GM10248 (cell line): ENCODE measurements around the gene MYH10.

ENCODE experiments used
- CTCF ChIA-PET: fragments of 300-600 bp; sonication (Branson Sonifier 250); formaldehyde crosslinking; extraction: SDS; loops from one replicate; lab custom pipeline; 2021; ENCODE audit warnings: antibody characterized with exemption; lab: Yijun Ruan, JAX
- POLR2A ChIA-PET: fragments of 350-650 bp; sonication (Branson Sonifier 250); formaldehyde crosslinking; extraction: SDS; loops from one replicate; lab custom pipeline; 2020; ENCODE audit warnings: antibody characterized with exemption; lab: Yijun Ruan, JAX
- DNase-seq: peaks from one replicate; pipeline ENCODE4 v3.0.0; 2012; ENCODE audit errors: extremely low spot score
- TF ChIP-seq, protein P1 (sequence below): IDR thresholded peaks from 2 replicates; pipeline ENCODE4 v1.5.1; 2012; ENCODE audit warnings: mild to moderate bottlenecking, low read depth; ENCODE audit errors: extremely low read depth, missing control alignments, control extremely low read depth

The MYH10 gene

DNA sequence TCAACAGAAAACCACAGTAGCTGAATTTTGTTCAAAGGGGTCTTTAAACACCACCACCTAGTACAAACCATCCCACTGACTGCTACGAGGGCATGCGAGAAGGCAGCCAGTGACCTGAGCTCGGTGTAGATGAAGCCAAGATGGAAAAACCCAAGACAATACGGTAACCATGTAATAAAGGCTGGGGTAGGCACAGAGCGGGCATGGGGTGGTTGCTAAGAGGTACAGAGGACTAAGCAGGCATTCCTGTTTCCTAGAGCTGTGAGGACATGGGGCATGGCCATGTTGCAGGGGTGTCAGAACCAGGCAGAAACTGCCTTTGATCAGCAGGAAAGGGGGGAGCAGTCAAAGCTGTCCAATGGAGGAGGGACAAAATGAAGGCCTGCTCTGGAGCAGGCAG, 142.8 kb downstream of the MYH10 start:
- TF ChIP-seq, protein P1, sequence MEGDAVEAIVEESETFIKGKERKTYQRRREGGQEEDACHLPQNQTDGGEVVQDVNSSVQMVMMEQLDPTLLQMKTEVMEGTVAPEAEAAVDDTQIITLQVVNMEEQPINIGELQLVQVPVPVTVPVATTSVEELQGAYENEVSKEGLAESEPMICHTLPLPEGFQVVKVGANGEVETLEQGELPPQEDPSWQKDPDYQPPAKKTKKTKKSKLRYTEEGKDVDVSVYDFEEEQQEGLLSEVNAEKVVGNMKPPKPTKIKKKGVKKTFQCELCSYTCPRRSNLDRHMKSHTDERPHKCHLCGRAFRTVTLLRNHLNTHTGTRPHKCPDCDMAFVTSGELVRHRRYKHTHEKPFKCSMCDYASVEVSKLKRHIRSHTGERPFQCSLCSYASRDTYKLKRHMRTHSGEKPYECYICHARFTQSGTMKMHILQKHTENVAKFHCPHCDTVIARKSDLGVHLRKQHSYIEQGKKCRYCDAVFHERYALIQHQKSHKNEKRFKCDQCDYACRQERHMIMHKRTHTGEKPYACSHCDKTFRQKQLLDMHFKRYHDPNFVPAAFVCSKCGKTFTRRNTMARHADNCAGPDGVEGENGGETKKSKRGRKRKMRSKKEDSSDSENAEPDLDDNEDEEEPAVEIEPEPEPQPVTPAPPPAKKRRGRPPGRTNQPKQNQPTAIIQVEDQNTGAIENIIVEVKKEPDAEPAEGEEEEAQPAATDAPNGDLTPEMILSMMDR: no peak
- DNase-seq: no peak
- ChIA-PET CTCF (interaction anchor here (1.4 to 1.7 kb wide), 2 partner anchors 78 to 104 kb away, joined by 3 to 6 read pairs; no protein-coding TSS in a partner anchor), POLR2A (no interaction called here)

DNA sequence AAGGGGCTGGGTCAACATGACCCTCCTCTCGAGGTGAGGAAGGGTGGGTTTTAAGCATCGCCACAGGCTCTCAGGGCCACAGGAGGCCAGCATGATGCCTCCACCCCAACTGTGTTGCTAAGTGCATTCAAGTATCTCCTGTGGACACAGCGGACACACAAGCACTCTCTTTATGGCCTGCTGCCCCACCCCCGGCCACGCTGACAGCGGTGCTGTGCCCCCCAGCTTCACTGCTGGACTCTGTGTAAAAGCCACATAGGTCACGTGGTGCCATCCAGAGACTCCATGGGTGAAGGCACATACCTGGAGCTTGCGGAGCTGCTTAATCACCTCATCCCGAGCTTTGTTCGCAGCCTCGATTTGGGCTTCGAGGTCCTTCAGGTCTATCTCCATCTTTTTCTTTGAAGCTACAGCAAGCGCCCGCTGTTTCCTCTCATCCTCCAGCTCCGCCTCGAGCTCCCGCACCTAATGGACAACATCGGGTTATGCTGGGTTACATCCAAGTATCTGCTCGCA, 143.3 kb downstream of the MYH10 start:
- ChIA-PET POLR2A (no interaction called here), CTCF (interaction anchor here (0.9 to 1.7 kb wide), 3 partner anchors 40 to 103 kb away, joined by 3 to 6 read pairs (median 3); no protein-coding TSS in a partner anchor)
- TF ChIP-seq, protein P1: no peak
- DNase-seq: no peak

DNA sequence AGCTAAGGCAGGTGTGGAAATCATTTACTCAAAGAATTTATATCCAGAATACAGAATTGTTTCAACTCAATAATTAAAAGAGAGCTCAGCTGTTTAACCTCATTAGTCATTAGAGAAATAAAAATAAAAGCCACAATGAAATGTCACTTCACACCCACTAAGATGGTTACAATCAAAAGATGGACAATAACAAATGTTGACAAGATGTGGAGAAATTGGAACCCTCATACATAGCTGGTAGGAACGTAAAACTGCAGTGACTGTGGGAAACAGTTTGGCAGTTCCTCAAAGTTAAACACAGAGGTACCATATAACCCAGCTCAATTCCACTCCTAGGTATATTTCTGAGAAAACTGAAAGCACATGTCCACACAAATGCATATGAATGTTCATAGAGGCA, 145.0 kb downstream of the MYH10 start:
- no peak for DNase-seq
- CTCF ChIA-PET: interaction anchor here (1.8 kb wide), 1 partner anchor 11 kb away, joined by 5 read pairs; no protein-coding TSS in a partner anchor
- TF ChIP-seq, protein P1: no peak
- POLR2A ChIA-PET: no interaction called here

DNA sequence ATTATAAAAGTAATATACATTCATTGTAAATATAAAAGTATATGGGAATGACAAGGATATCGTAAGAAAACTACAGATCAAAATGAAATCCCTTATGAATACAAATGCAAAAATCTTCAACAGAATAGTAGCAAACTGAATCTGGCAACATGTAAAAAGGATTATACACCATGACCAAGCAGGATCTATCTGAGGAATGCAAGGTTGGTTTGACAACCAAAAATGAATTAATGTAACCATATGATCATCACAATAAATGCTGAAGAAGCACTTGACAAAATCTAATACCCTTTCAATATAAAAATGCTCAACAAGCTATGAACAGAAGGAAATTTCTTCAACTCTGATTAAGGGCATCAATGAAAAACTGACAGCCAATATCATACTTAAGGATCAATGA, 146.1 kb downstream of the MYH10 start:
- TF ChIP-seq, protein P1: no peak
- ChIA-PET POLR2A (no interaction called here), CTCF (no interaction called here)
- DNase-seq: no peak

DNA sequence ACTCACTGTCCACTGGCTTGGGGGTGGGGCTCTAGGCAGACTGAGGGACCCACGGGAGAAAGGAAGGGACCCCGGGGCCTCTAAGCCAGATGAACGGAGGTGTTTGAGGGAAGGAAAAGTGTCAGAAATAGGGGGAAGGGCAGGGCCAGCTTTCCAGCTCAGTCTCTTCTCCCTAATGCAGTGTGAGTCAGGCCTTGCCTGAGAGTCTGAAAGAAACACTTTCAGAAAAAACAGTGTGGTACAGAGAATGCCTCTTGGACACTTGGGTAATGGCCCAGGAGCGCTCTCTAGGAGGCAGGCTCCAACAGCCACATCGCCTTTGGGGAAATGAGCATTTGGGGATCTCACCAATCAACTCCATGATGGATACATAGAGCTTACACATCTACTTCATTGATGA, 148.0 kb downstream of the MYH10 start:
- TF ChIP-seq, protein P1: no peak
- ChIA-PET POLR2A (no interaction called here), CTCF (interaction anchor here (1.0 to 1.3 kb wide), 6 partner anchors 12 to 73 kb away, joined by 3 read pairs; no protein-coding TSS in a partner anchor)
- no peak for DNase-seq

DNA sequence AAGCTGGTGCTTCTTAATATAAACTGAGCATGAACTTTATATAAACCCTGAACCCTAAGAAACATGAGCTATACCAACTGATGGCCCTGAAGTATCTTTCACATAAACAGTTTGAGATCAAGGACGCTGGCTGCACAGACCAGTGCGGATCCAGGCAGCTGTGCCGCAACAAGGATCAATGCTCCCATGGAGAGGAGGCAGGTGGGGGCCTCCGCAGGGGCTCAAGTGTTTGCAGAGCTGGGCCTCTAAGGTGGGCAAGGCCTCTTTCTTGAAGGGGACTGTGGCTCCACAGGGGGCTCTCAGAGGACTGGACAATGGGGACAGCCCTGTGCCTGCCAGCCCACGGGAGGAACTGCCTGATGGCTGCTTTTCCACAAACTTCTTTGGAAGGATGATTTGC, 148.8 kb downstream of the MYH10 start:
- CTCF ChIA-PET: interaction anchor here (0.7 to 1.3 kb wide), 3 partner anchors 9 to 52 kb away, joined by 3 to 4 read pairs (median 3); no protein-coding TSS in a partner anchor
- TF ChIP-seq, protein P1: no peak
- no peak for DNase-seq
- POLR2A ChIA-PET: no interaction called here

DNA sequence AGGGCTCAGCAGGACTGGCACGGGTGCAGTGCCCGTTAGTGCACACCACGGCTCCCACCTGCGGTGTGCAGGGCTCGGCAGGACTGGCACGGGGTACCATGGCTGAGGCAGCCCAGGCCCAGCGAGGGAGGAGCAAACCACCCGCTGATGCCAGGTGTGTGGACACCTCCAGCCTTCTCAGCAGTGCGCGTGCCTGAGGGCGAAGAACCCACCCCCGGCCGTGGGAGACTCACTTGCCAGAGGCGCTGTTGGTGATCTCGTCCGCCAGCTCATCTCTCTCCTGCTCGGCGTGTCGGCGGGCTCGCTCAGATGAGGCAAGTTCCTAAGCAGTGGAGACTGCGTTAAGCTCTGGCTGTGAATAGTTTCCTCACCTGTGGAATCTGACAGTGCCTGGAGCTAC, 149.4 kb downstream of the MYH10 start:
- ChIA-PET POLR2A (no interaction called here), CTCF (interaction anchor here (1.3 to 2.9 kb wide), 3 partner anchors 9 to 71 kb away, joined by 4 to 10 read pairs (median 5); no protein-coding TSS in a partner anchor)

More for the DNA sequence above, 149.4 kb downstream of the MYH10 start:
- TF ChIP-seq, protein P1: no peak
- no peak for DNase-seq
